ENCODE results near the gene HSPD1.
"Not testable (repeated sequence)": the region's sequence is repeated elsewhere in the genome, so short reads cannot be mapped to it uniquely, and the experiment has no call there.

HSPD1 gene

DNA sequence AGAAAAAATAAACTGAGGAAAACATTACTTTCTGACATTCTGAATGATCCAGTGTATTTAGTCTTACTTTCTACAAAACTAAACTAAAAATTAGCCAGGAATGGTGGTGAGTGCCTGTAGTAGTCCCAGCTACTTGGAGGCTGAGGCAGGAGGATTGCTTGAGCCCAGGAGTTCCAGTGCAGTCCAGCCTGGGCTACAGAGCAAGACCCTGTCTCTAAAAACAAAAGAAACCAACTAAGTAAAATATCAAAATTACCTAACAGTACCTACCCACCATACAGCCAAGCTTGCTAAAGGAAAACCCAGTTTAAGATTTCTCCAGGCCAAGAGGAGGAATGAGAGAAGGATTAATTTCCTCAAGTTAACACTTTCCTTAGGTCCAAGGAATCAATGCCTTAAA is 2.9 kb downstream of the HSPD1 start:
- DNase-seq (ENCODE audit: low read depth) = no peak

DNA sequence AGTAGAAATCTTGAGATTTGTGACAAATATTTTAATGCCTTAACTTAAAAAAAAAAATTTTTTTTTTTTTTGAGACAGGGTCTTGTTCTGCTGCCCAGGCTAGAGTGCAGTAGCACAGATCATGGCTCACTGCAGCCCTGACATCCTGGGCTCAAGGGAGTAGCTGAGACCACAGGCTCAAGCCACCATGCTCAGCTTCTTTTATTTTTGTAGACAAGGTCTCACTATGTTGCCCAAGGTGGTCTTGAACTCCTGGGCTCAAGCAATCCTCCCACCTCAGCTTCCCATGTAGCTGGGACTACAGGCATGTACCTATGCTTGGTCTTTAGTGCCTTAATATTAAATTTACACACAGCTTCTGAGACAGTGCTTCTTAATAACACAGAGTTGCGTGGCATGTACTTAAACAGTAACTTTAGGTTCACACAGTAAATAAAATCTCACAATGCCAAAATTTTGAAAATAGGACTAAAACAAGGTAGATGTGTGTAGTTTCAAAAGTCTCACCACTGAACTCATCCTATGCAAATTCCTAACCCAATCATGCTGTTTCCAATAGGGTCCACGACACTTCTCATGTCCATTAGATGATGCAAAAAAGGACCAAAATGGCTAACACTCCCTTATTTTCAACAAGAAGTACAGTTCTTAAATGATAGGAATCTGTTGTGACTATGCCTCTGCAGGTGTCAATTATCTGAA is 4.1 kb downstream of the HSPD1 start:
- DNase-seq (ENCODE audit: low read depth) = no peak

DNA sequence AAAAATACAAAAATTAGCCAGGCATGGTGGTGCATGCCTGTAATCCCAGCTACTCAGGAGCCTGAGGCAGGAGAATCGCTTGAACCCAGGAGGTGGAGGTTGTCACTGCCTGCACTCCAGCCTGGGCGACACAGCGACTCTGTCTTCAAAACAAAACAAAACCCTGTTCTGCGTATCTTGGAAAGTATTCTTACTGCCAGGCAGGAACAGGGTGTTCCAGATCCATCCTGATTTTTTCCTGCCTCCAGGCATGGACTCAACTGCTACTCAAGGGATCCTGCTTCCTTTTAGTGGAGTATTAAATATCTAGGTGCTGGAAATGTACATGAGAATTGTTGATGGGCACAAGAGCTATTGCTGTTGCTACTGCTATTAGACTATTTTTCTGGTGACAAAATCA is 12.3 kb downstream of the HSPD1 start:
- no peak for DNase-seq (ENCODE audit: low read depth)

DNA sequence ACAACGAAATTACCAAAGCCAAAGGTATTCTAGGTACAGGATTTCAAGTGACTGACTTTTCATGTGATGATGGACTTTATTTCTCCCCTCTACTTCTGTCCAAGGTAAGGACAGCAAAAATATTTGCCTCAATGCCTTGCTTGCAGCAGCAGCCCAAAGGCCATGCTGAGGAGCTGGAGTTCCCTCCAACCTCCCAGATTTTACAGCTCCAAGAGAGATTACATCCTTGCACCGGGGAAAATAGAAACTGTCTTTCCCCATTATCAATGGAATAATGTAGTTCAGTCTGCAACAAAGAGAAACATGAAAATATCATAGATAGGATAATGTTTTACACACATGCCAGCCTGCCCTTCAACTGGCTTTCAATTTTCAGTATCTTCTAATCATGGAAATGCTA is 13.5 kb downstream of the HSPD1 start:
- no peak for DNase-seq (ENCODE audit: low read depth)

DNA sequence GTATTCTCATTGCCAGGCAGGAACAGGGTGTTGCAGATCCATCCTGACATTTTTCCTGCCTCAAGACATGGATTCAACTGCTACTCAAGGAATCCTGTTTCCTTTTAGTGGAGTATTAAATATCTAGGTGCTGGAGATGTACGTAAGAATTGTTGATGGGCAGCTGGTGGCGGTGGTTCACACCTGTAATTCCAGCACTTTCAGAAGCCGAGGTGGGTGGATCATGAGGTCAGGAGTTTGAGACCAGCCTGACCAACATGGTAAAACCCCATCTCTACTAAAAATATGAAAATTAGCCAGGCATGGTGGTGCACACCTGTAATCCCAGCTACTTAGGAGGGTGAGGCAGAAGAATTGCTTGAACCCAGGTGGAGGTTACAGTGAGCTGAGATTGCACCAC is 15.4 kb downstream of the HSPD1 start:
- not testable (repeated sequence) for DNase-seq (ENCODE audit: low read depth)

DNA sequence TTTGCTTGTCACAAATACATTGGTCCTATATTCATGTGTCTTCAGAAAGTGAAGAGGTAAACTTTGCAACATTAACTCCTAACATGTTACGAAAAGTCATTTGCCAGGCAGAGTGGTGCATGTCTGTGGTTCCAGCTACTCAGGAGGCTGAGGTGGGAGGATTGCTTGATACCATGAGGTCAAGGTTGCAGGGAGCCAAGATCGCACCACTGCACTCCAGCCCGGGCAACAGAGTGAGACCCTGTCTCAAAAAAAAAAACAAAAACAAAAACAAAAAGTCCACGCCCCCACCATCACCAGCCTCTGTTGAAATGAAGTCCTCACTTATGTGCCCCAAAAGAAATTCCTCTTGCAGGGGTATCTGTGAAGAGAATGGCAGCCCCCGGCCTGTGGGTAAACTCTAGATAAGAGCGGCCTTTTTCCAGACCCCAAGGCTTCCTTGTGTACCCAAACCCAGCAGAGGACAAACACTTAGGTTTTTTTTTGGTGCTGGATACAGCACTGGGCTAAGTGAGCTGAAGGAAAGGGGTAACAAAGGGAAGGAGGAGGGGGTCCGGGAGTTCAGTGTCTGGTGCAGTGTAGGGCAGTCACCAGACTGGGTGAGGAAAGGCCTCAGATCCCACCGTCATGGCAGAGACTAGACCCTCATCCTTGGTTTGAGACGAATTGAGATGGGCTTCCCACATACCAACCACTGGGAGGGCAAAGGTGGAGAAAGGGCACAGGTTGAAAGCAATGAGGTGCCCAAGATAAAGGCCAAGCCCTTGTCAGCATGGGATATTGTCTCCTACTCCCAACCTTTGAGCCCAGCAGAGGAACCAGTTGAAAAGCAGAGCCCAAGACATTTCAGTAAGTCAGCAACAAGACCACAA is 19.2 kb downstream of the HSPD1 start:
- no peak for DNase-seq (ENCODE audit: low read depth)

DNA sequence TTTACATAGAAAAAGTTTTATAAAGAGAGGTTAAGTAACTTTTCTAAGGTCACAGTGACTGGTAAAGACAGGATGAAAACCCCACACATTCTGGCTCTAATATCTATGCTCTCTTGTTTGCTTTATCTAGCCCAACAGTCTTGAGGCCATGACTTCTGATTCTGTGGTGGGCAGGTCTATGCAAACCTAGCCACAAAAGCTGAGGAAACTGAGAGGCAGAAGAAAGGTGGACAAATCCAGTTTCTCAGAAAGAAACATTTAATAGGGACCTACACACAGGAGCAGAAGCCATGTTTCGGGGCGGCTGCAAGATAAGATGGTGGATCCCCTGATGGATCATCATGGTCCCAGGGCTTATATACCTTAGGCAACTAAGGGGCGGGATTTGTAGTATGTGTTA is 21.8 kb downstream of the HSPD1 start:
- DNase-seq (ENCODE audit: low read depth) = no peak

DNA sequence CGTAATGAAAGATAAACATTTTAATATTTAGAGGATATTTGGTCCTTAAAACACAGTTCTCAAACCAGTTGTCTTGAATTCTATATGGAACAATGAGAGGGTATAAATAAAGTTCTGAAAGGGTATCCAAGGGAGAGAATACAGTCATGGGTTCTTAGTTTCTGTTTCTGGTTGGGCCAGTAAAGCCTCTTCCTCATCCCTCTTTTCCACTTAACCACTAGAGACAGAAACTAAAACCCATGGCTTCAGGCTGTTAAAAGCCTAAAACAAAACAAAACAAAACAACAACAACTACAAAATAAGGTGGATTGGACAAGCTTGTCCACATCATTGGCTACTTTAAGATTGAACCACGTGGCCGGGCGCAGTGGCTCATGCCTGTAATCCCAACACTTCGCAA is 27.5 kb downstream of the HSPD1 start:
- DNase-seq (ENCODE audit: low read depth) = no peak

DNA sequence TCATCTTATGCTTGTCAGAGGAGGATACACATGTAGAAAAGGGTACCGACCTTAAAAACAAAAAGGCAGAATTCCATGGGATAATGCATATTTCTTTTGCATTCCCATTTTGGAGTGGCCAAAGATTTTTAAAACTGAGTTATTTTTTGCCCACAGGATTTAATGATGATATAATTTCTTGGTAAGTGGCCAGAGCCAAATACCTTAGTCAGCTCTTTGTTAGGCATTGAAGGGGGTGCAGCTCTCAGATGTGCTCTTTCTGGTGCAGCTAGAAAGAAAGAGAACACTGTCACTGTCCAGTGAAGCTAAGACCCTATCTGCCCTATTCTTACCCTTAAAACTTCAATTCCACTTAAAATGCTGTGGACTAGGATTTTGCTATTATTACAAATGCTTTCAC is 35.5 kb downstream of the HSPD1 start:
- DNase-seq (ENCODE audit: low read depth) = no peak

DNA sequence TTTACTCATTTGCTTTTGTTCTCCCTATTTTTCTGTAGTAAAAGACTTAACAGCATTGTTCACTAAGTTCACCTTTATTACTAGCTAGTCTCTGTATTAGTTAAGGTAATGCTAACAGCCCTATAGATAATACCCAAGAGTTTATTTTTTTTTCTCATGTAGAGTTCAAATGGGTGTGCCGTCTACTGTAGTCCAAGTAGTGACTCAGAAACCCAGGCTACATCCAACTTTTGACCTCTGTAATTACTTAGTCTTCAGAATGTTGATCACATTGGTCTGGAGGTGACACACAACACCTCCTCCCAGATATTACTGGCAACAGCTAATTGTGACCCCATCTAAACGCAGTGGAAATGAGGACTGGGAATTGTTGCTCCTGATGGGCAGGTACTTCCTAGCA is 38.6 kb downstream of the HSPD1 start:
- DNase-seq (ENCODE audit: low read depth) = no peak

DNA sequence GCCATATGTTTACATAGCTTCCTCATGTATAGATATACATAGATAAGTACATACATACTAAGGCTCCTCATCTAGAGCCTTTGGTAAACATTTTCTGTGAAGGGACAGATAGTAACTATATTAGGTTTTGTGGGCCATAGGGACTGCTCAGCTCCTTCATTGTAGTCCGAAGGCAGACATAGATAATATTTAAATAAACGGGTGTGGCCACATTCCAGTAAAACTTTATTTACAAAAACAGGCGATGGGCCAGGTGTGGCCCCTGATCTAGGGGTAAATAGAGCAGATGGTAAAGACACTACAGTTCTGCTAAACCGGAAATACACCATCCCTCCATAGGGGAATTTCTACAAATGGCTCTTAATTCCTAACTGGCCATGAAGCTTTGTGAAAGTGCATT is 39.0 kb downstream of the HSPD1 start:
- no peak for DNase-seq (ENCODE audit: low read depth)

DNA sequence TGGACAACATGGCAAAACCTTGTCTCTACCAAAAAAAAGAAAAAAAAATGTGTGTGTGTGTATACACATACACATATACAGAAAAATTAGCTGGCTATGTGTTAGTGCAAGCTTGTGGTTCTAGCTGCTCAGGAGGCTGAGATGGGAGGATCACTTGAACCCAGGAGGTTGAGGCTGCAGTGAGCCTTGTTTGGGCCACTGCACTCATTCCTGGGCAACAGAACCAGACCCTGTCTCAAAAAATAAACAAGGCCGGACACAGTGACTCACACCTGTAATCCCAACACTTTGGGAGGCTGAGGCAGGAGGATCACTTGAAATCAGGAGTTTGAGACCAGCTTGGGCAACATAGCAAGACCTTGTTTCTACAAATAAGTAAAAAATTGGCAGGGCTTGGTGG is 44.2 kb downstream of the HSPD1 start:
- no peak for DNase-seq (ENCODE audit: low read depth)

DNA sequence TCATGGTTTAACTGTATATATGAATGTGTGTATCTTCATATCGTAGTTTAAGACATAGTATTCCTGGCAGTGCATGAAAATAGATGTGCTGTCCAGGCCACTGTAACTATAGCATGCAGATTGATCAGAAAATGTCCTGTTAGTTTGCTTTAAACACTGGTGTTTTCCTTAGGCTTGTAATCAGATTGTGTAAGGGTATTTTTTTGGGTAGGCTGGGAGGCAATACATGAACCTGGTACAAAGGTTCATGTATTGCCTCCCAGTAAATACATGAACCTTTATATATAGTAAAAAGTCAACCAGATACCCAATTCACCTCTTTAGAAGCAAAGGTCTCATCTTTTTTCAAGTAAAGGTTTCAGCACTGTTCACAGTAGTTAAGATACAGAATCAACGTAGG is 44.7 kb downstream of the HSPD1 start:
- DNase-seq (ENCODE audit: low read depth) = no peak

DNA sequence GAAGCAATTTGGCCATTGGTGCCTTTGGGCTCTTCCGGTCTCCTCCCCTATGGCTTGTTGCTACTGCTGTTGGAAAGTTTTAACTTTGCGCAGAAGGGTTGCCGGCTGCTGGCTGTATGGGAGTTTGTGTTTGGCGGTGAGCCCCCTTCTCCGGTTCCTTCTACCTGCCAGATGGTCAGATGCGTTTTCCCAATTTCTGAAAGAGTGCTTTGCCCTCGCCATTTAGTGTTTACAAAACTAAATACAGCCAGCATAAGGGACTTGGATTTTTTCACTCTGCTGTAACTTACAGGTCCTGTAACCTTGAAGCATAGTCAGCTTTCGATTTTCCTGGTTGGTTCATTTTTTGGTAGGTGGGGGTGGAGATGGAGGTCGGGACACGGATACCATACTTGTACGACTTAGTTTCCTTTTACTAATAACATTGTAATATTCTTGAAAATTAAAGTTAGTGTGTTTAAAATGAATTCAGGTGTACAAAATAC is 45.7 kb downstream of the HSPD1 start:
- peak; percentile 95 for DNase-seq (ENCODE audit: low read depth)

DNA sequence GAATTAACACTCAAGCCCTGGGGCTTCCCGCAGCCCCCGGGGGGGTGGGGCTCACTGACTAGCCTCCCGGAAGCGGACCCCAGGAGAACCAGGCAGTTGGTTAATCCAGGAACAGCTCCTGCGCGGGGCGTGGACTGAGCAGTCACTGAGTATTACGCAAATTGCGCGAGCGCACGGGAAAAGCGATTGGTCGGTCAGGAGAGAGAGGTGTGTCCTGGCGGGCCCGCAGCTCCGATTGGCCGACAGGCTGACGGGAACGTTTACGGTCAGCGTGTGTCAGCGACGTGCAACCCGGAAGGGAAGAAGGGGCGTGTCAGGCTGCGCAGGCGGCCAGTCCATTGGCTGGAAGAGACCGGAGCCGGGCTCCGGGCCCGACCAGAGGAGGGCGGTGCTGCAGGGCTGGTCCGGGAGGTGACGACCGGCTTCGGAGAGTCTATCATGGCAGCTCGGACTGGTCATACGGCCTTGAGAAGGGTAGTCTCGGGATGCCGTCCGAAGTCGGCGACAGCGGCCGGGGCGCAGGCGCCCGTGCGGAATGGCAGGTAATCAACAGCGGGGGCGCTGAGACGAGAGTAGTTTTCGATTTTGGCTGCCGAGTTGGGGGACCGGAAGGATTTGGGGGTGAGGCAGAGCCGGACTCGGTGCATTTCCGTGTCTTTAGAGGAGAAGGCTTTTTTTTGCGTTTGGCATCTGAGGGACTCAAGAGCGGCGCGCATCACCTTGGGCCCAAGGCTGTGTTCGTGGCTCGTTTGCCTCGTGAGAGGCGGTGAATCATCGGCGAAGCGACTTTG is 46.3 kb downstream of the HSPD1 start, which contains the start of gene COQ10B:
Gene COQ10B (plus strand): TSS at position 430 of the 791 bp plus-strand sequence. CDS start 9 bp downstream, at position 439.
- peak; percentile 100 for DNase-seq (ENCODE audit: low read depth)

DNA sequence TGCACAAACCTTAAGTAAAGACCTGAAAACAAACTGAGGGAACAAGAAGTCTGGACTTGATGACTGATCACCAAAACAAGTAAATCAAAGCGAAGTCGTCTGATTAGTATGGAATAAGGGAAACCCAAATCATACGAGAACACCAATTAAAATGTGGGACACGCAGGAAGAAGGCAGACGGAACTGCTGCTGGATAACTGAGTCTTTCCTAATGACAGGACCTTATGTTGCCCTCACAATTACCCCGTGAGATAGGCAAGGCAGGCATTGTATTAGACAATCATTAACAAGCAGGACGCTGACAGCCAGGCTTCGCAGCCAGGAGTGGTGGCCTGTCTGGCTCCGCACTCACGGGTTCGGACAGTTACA is 46.9 kb downstream of the HSPD1 start:
- no peak for DNase-seq (ENCODE audit: low read depth)

DNA sequence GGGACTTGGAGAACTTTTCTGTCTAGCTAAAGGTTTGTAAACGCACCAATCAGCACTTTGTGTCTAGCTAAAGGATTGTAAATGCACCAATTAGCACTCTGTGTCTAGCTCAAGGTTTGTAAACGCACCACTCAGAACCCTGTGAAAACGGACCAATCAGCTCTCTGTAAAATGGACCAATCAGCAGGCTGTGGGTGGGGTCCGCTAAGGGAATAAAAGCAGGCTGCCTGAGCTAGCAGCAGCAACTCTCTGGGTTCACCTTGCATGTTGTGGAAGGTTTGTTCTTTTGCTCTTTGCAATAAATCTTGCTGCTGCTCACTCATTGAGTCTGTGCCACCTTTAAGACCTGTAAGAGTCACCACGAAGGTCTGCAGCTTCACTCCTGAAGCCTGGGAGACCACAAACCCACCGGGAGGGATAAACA is 48.7 kb downstream of the HSPD1 start:
- DNase-seq (ENCODE audit: low read depth) = not testable (repeated sequence)

DNA sequence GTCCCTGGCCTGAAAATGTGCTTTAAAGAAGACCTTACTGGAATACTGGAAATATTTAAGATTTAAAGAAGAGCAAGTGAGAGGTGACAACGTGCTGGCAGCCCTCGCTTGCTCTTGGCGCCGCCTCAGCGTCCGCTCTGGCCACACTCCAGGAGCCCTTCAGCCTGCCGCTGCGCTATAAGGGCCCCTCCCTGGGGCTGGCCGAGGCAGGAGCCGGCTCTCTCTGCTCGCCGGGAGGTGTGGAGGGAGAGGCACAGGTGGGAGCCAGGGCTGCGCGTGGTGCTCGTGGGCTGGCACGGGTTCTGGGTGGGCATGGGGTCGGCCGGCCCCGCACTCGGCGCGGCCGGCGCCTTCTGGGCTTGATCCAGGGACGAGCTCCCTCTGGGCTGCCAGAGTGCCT is 49.2 kb downstream of the HSPD1 start:
- DNase-seq (ENCODE audit: low read depth) = no peak

DNA sequence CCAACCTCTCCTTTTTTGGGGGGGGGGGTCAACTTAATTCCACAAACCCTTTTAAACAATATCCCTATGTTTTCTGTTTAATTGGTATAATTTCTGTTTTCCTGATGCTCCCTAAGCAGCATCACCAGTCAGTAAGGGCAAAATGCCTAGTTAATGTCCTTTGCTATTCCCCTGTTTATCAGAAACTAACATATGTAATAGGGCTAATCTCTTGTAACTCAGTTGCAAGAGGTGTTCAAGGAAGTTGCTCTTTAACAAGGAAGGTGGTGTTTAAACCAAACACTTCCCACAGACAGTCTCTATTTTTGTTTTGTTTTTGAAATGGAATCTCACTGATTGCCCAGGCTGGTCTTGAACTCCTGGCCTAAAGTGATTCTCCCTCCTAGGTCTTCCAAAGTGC is 52.8 kb downstream of the HSPD1 start:
- no peak for DNase-seq (ENCODE audit: low read depth)

DNA sequence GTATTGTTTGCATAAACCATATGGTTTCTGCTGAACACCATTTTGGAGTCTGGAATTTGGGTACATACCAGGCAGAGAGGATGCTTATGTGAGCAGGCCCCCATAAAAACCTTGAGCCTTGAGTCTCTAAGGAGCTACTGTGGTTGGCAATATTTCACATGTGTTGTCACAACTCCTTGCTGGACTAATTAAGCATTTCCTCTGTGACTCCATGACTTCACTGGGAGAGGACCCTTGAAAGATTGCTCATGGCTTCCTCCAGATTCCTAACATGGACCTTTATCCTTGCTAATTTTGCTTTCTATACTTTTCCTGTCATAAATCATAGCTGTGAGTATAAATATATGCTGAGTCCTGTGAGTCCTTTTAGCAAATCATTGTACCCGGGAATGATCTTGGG is 53.9 kb downstream of the HSPD1 start:
- DNase-seq (ENCODE audit: low read depth) = no peak

DNA sequence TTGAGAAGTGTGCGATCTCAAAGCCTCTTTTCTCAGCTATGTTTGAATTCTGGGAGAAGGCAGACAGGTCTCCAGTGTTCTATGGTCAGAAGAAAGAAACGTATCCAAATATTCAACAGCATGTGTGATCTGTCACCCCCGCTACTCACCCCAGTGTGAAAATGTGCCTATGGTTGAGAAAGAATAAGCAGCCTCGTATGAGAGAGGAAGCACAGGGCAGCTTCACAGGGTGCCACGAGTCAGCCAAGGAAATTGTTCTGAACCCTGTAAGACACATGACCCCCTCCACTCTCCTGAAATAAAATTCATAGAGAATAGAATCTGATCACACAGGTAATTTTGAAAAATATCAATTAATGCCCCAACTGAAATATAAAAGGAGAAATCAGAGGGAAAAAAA is 56.8 kb downstream of the HSPD1 start:
- no peak for DNase-seq (ENCODE audit: low read depth)

DNA sequence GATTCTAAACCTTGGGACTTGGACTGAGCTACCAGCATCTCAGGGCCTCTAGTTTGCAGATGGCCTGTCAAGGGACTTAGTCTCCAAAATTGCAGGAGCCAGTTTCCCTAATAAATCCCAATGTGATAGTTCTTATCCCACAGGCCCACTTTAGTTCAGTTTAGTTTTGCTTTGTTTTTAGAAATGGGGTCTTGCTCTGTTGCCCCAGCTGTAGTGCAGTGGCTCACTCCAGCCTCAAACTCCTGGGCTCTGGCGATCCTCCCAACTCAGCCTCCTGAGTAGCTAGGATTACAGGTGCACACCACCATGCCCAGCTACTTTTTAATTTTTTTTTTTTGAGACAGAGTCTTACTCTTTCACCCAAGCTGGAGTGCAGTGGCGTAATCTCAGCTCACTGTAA is 62.3 kb downstream of the HSPD1 start:
- DNase-seq (ENCODE audit: low read depth) = no peak
